Adrenal gland (tissue), 12 donors: Measurements from ENCODE around the gene EFNA5. TPM values are rescaled to one million over a fixed set of nuclear protein-coding genes. Genes with fewer than 3 reads are reported as not detected.
A peak's percentile ranks its signal among the peaks of the same experiment; 100 is the strongest.

Experiments
- DNase-seq, 7 donors: peaks; one replicate each; pipeline ENCODE4 v3.0.0-alpha.2; 2019 to 2020
- H3K27ac ChIP-seq, 5 donors: fragments of 200-600 bp; sonication (generic) in 4 of 5; 1 replicate in 3 of 5; 2 replicates in 2 of 5; pipeline versions ENCODE4 v1.5.1 to v1.8.0; 2016 to 2020; ENCODE audit warnings: mild to moderate bottlenecking in 1 of 5
- H3K27me3 ChIP-seq: fragments of 200-600 bp; 2 replicates; pipeline ENCODE4 v1.8.0; 2021
- H3K36me3 ChIP-seq, 2 donors: fragments of 200-600 bp; replicated peaks in 1 of 2; 1 replicate in 1 of 2; 2 replicates in 1 of 2; pipeline versions ENCODE4 v1.5.1 to v1.8.0; 2018 to 2022
- H3K4me1 ChIP-seq, 2 donors: fragments of 200-600 bp; replicated peaks in 1 of 2; 1 replicate in 1 of 2; 2 replicates in 1 of 2; pipeline versions ENCODE4 v1.5.1 to v1.8.0; 2018 to 2021
- H3K4me3 ChIP-seq, 4 donors: fragments of 200-600 bp; sonication (generic) in 3 of 4; one replicate each; pipeline ENCODE4 v1.5.1; 2016 to 2018
- H3K9me3 ChIP-seq, 3 donors: fragments of 200-600 bp; sonication (generic) in 1 of 3; replicated peaks in 1 of 3; 1 replicate in 2 of 3; 2 replicates in 1 of 3; pipeline versions ENCODE4 v1.5.1 to v1.8.0; 2016 to 2021
- POLR2A ChIP-seq, 2 donors: fragments of 450-650 bp; IDR thresholded peaks; one replicate each; pipeline ENCODE4 v1.6.1; 2017; ENCODE audit warnings: antibody characterized with exemption in 2 of 2, mild to moderate bottlenecking in 2 of 2, moderate library complexity in 1 of 2
- WGBS, 4 donors: extraction: QIAGEN DNeasy Blood & Tissue Kit in 2 of 4; methylation state at CpG; one replicate each; pipeline versions ENCODE4 v1.1.5 to v1.1.7; 2013 to 2017; 5-methylcytosine and 5-hydroxymethylcytosine counted together
- intact Hi-C, 2 donors: fragments of 100-400 bp; cut with DNase I; formaldehyde crosslinking; loops; one replicate each; pipeline versions ENCODE4 v1.14.1 to v1.15.0; 2022 to 2023
- polyA plus RNA-seq, 3 donors: library from polyadenylated mRNA; stranded (reverse); fragments of 200-250 nt in 2 of 3; fragments of 350-450 nt in 1 of 3; fragmentation: Illumina TruSeq in 1 of 3; extraction: RNeasy Lipid Tissue Mini Kit (QIAGEN cat#74804) in 1 of 3; gene quantifications; one replicate each; pipeline ENCODE4 v1.2.3, GENCODE V29; 2013 to 2014
- total RNA-seq, 9 donors: library from RNA; depleted of rRNA in 4 of 9; stranded (reverse); fragments of >200 nt in 4 of 9; fragments of 120-200 nt in 1 of 9; fragmentation: NEBNext Ultra II Directional in 1 of 9; extraction: Animal tissue kit (Norgen Biotek cat#: 25700) in 1 of 9; gene quantifications; one replicate each; pipeline versions ENCODE4 v1.1.0 to v1.2.4, GENCODE V29; 2013 to 2023
- TF ChIP-seq, protein P1 (sequence below), 6 experiments: fragments of 450-650 bp in 4 of 6; fragments of 200-600 bp in 2 of 6; sonication (generic) in 1 of 6; IDR thresholded peaks; 1 replicate in 5 of 6; 2 replicates in 1 of 6; pipeline versions ENCODE4 v1.5.1 to v1.8.0; 2016 to 2021; ENCODE audit warnings: antibody characterized with exemption in 6 of 6, mild to moderate bottlenecking in 2 of 6, moderate library complexity in 1 of 6
- donor health status: healthy with polysubstance abuse.
- donor health status: Bipolar disorder and iron deficiency.
- donor health status: DM: yes; HTN: yes; CAD: no.
- donor health status: DM: no; HTN: no; CAD: no.
- donor health status: DM: no; HTN: no; CAD: no.
- donor health status: DM: yes; HTN: yes; CAD: no.

Gene EFNA5
- total and polyA plus RNA-seq, 12 donors: 0.06 to 11.8 (median 1.6) TPM

- DNase-seq: no peak
- peak overlapping the region in 2 of 4 donors; percentile 35 to 88 for H3K4me3 ChIP-seq
- H3K27me3 ChIP-seq: peaks cover 17% of the 10 kb centered on the region
- intact Hi-C loops: no loop called here
- H3K4me1 ChIP-seq: peaks cover 20 to 32% of the 10 kb centered on the region in 2 donors
- TF ChIP-seq POLR2A (IDR thresholded peaks at IDR 0.05): no peak
- TF ChIP-seq, protein P1, sequence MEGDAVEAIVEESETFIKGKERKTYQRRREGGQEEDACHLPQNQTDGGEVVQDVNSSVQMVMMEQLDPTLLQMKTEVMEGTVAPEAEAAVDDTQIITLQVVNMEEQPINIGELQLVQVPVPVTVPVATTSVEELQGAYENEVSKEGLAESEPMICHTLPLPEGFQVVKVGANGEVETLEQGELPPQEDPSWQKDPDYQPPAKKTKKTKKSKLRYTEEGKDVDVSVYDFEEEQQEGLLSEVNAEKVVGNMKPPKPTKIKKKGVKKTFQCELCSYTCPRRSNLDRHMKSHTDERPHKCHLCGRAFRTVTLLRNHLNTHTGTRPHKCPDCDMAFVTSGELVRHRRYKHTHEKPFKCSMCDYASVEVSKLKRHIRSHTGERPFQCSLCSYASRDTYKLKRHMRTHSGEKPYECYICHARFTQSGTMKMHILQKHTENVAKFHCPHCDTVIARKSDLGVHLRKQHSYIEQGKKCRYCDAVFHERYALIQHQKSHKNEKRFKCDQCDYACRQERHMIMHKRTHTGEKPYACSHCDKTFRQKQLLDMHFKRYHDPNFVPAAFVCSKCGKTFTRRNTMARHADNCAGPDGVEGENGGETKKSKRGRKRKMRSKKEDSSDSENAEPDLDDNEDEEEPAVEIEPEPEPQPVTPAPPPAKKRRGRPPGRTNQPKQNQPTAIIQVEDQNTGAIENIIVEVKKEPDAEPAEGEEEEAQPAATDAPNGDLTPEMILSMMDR (IDR thresholded peaks at IDR 0.05): no peak
- WGBS, 4 donors: 1 to 3% (median 1%) methylated on average over 20 of the region's 20 CpGs
- H3K9me3 ChIP-seq: no peaks in the 10 kb centered on the region
- H3K27ac ChIP-seq: peak overlapping the region in 2 of 5 donors; percentile 46 to 53
- no peaks in the 10 kb centered on the region for H3K36me3 ChIP-seq
Observed at GRCh38 chr5:107671742-107672210, 1.0 kb upstream of the EFNA5 start.

DNA sequence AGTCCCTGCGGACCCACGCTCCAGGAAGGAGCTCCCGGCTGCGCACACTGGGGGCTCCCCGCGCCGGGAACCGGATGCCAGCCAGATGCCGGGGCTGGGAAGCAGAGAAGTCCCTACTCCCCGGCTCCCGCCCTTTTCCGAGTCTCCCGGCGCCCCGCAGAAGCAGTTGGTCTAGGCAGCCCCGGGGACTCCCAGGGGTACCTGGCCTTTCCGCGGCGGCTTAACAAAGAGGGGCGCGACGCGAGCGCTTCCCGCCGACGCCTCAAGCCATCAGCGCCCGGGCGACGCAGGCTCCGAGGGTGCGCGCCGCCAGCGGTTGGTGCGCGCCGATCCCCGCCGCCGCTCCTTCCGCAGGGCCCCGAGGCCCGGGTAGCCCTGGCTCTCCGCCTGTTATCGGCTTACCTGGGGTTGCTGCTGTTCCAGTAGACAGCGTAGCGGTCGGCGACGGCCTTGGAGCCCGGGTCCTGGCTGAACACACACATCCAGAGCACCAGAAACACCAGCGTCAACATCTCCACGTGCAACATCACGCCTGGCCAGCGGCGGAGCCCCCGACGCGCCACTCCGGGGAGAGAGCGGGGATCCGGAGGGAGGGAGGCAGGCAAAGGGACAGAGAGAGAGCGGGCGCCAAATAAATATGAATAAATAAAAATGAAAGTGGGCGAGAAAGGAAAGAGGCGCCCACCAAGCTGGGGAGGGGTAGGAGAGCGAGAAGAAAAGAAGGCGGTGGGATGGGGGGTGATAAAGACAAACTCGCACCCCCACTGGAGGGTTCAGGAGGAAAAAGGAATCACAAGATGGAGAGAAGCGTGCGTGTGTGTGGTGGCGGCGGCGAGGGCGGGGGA, 428 bp downstream of the EFNA5 start:
- H3K36me3 ChIP-seq: no peaks in the 10 kb centered on the region
- WGBS, 4 donors: 0 to 1% (median 0%) methylated on average over 43 to 77 of the region's 77 CpGs
- TF ChIP-seq, protein P1 (IDR thresholded peaks at IDR 0.05): no peak
- no peak for TF ChIP-seq POLR2A (IDR thresholded peaks at IDR 0.05)
- H3K9me3 ChIP-seq: no peaks in the 10 kb centered on the region
- H3K4me3 ChIP-seq: peak overlapping the region in 2 of 4 donors; percentile 13 to 88
- DNase-seq: peak in 5 of 7 donors; percentile 3 to 63 (median 19)
- H3K27me3 ChIP-seq: peaks cover 17% of the 10 kb centered on the region
- H3K27ac ChIP-seq: peak overlapping the region in 2 of 5 donors; percentile 42 to 53
- H3K4me1 ChIP-seq: peaks cover 20 to 32% of the 10 kb centered on the region in 2 donors
- intact Hi-C loops: no loop called here

GRCh38 chr5:107669096-107670031, 1.4 kb downstream of the EFNA5 start:
- H3K27ac ChIP-seq: peak overlapping the region in 2 of 5 donors; percentile 49 to 62
- H3K9me3 ChIP-seq: no peaks in the 10 kb centered on the region
- DNase-seq: peak in 5 of 7 donors; percentile 4 to 60 (median 17)
- no peaks in the 10 kb centered on the region for H3K36me3 ChIP-seq
- H3K4me3 ChIP-seq: peak overlapping the region in 2 of 4 donors; percentile 13 to 88
- peaks cover 20 to 32% of the 10 kb centered on the region in 2 donors for H3K4me1 ChIP-seq
- intact Hi-C loops: no loop called here
- TF ChIP-seq POLR2A (IDR thresholded peaks at IDR 0.05): no peak
- TF ChIP-seq, protein P1 (IDR thresholded peaks at IDR 0.05): no peak
- 3 to 11% (median 6%) methylated on average over 29 to 60 of the region's 60 CpGs for WGBS, 4 donors
- peaks cover 17% of the 10 kb centered on the region for H3K27me3 ChIP-seq
